Esophagus (tissue), 2 donors: Measurements from ENCODE around the gene KRTAP10-11. TPM values are rescaled to one million over a fixed set of nuclear protein-coding genes. Genes with fewer than 3 reads are reported as not detected.
"Not testable (repeated sequence)": the region's sequence is repeated elsewhere in the genome, so short reads cannot be mapped to it uniquely, and the experiment has no call there.

Source experiments
- H3K27ac ChIP-seq, 2 donors: one replicate each; pipeline ENCODE4 v1.5.1; 2013; ENCODE audit warnings: low read depth in 2 of 2, mild to moderate bottlenecking in 2 of 2, inconsistent platforms in 1 of 2, low read length in 1 of 2, moderate library complexity in 1 of 2
- H3K27me3 ChIP-seq, 2 donors: one replicate each; pipeline ENCODE4 v1.6.1; 2013; ENCODE audit warnings: low read length in 2 of 2, control low read depth in 1 of 2, mild to moderate bottlenecking in 1 of 2; ENCODE audit not compliant: insufficient read depth in 2 of 2, control insufficient read depth in 1 of 2
- H3K36me3 ChIP-seq, 2 donors: one replicate each; pipeline ENCODE4 v1.6.1; 2013; ENCODE audit warnings: low read length in 1 of 2; ENCODE audit not compliant: control insufficient read depth in 2 of 2, insufficient read depth in 2 of 2
- H3K4me1 ChIP-seq, 2 donors: one replicate each; pipeline ENCODE4 v1.6.1; 2013; ENCODE audit warnings: low read length in 1 of 2; ENCODE audit not compliant: control insufficient read depth in 2 of 2, insufficient read depth in 2 of 2
- H3K4me3 ChIP-seq, 2 donors: one replicate each; pipeline ENCODE4 v1.5.1; 2013; ENCODE audit warnings: low read length in 2 of 2, mild to moderate bottlenecking in 2 of 2, low read depth in 1 of 2, moderate library complexity in 1 of 2
- H3K9me3 ChIP-seq, 2 donors: one replicate each; pipeline ENCODE4 v1.6.1; 2013; ENCODE audit warnings: mild to moderate bottlenecking in 2 of 2, low read depth in 1 of 2, low read length in 1 of 2, moderate library complexity in 1 of 2; ENCODE audit not compliant: control insufficient read depth in 2 of 2, insufficient read depth in 1 of 2
- WGBS, 2 donors: extraction: QIAGEN DNeasy Blood & Tissue Kit; methylation state at CpG; one replicate each; pipeline ENCODE4 v1.1.7; 2013; 5-methylcytosine and 5-hydroxymethylcytosine counted together
- polyA plus RNA-seq, 2 donors: library from polyadenylated mRNA; stranded (reverse); fragments of 200-250 nt; gene quantifications; one replicate each; pipeline ENCODE4 v1.2.3, GENCODE V29; 2013
- donor health status: healthy with polysubstance abuse.
- donor health status: Bipolar disorder and iron deficiency.

KRTAP10-11 gene, protein sequence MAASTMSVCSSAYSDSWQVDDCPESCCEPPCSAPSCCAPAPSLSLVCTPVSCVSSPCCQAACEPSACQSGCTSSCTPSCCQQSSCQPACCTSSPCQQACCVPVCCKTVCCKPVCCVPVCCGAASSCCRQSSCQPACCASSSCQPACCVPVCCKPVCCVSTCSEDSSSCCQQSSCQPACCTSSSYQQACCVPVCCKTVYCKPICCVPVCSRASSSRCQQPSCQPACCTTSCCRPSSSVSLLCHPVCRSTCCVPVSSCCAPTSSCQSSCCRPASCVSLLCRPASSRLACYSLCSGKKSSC
- polyA plus RNA-seq, result not detected

- not testable (repeated sequence) for H3K4me3 ChIP-seq, H3K9me3 ChIP-seq, H3K36me3 ChIP-seq, H3K27ac ChIP-seq, H3K4me1 ChIP-seq, H3K27me3 ChIP-seq
- 67 to 73% methylated on average over 21 of the region's 21 CpGs for WGBS, 2 donors
Observed at GRCh38 chr21:44646366-44647221, at the start of gene KRTAP10-11. Gene KRTAP10-11 (plus strand): TSS chr21:44646414. CDS start chr21:44646459, 45 bp downstream.

- H3K4me1 ChIP-seq, result peaks cover 0 to 2% of the 10 kb centered on the region in 2 donors
- H3K4me3 ChIP-seq, result no peak overlapping the region
- H3K27ac ChIP-seq, result no peak overlapping the region
- H3K36me3 ChIP-seq, result no peaks in the 10 kb centered on the region
- 68 to 69% methylated on average over 11 of the region's 11 CpGs for WGBS, 2 donors
- H3K27me3 ChIP-seq, result no peaks in the 10 kb centered on the region
- H3K9me3 ChIP-seq, result no peaks in the 10 kb centered on the region
Observed at GRCh38 chr21:44598061-44598460, 48.2 kb upstream of the KRTAP10-11 start.

- H3K27me3 ChIP-seq, result no peaks in the 10 kb centered on the region
- H3K4me1 ChIP-seq, result peaks cover 0 to 2% of the 10 kb centered on the region in 2 donors
- H3K36me3 ChIP-seq, result no peaks in the 10 kb centered on the region
- WGBS, 2 donors, result 86% methylated on average over 8 of the region's 8 CpGs
- no peak overlapping the region for H3K27ac ChIP-seq
- no peaks in the 10 kb centered on the region for H3K9me3 ChIP-seq
- no peak overlapping the region for H3K4me3 ChIP-seq
Observed at GRCh38 chr21:44599264-44600029, 46.8 kb upstream of the KRTAP10-11 start.

DNA sequence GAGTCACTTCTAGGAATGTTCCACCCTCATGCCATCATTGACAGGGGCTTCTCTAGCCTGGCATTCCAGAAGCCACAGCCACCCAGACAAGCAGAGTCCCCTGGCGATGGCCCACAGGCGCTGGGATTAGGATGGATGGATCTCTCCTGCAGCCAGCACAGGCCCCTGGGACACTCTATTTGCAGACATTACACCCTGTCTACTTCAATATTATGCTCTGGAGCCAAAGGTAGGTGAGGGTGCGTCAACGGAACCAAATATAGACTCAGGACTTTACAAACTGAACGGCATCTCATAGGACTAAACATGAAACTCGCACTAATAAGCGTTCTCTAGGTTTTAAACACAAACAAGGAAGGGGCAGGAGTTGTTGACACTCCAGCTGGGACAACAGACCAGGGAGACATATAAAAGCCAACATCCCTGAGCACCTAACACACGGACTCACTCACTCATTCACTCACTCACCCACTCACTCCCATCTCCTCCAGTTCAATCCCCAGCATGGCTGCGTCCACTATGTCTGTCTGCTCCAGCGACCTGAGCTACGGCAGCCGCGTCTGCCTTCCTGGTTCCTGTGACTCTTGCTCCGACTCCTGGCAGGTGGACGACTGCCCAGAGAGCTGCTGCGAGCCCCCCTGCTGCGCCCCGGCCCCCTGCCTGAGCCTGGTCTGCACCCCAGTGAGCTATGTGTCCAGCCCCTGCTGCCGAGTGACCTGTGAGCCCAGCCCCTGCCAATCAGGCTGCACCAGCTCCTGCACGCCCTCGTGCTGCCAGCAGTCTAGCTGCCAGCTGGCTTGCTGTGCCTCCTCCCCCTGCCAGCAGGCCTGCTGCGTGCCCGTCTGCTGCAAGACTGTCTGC, 45.9 kb upstream of the KRTAP10-11 start, which contains the start of gene KRTAP10-7:
Gene KRTAP10-7, plus strand, starts transcription at position 480 of the 861 bp plus-strand sequence. Its CDS starts 25 bp downstream, at position 505.
- 65 to 67% methylated on average over 21 to 23 of the region's 23 CpGs for WGBS, 2 donors
- H3K27ac ChIP-seq, H3K27me3 ChIP-seq: not testable (repeated sequence)

DNA sequence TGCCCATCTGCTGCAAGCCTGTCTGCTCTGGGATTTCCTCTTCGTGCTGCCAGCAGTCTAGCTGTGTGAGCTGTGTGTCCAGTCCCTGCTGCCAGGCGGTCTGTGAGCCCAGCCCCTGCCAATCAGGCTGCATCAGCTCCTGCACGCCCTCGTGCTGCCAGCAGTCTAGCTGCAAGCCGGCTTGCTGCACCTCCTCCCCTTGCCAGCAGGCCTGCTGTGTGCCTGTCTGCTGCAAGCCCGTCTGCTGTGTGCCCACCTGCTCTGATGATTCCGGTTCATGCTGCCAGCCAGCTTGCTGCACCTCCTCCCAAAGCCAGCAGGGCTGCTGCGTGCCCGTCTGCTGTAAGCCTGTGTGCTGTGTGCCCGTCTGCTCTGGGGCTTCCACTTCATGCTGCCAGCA, 45.1 kb upstream of the KRTAP10-11 start:
- H3K27ac ChIP-seq, H3K36me3 ChIP-seq, H3K27me3 ChIP-seq, H3K9me3 ChIP-seq, H3K4me1 ChIP-seq, H3K4me3 ChIP-seq: not testable (repeated sequence)
- WGBS, 2 donors, result 50 to 59% methylated on average over 10 of the region's 10 CpGs

More for the DNA sequence above, 45.9 kb upstream of the KRTAP10-11 start, which contains the start of gene KRTAP10-7:
- H3K9me3 ChIP-seq, H3K36me3 ChIP-seq, H3K4me3 ChIP-seq, H3K4me1 ChIP-seq: not testable (repeated sequence)

DNA sequence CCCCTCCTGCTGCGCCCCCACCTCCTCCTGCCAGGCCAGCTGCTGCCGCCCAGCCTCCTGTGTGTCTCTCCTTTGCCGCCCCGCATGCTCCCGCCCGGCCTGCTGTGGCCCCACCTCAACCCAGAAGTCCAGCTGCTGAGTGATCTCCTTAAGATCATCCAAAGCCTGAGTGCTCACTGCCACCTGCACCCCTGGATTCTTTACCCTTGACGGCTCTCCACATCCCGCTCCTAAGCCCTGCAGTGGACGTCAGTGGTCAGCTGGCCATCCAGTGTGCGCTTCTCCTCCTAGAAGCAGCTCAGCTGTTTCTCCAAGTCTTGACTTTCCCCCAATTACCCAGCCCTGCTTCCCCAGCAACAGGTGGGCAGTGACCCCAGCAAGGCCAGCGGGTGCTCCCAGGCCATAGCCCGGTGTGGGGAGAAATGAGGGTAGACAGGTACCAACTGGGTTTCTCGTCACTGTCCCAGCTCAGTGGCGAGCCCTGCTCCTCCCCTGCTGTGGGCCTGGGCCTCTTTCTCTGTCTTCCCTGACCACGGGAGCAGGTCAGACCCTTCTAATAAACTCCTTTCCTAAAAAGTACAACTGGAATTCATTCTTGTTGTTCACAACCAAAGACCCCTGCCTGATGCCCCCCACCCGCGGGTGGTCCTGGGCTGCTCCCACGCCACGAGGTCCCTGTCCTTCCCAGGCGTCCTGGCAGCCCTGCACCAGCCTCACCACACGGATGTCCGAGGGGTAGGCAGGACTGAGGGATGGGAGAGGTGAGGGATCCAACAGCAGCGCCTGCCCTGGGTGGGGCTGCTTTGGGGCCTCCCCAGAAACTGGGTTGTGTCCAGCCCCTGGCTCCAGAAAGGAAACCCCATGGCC, 44.4 kb upstream of the KRTAP10-11 start:
- Histone ChIP-seq H3K27me3 (no peaks in the 10 kb centered on the region), H3K27ac (no peak overlapping the region), H3K4me3 (no peak overlapping the region), H3K36me3 (no peaks in the 10 kb centered on the region), H3K4me1 (peaks cover 0 to 2% of the 10 kb centered on the region in 2 donors), H3K9me3 (no peaks in the 10 kb centered on the region)
- WGBS, 2 donors, result 70 to 82% methylated on average over 23 of the region's 23 CpGs

DNA sequence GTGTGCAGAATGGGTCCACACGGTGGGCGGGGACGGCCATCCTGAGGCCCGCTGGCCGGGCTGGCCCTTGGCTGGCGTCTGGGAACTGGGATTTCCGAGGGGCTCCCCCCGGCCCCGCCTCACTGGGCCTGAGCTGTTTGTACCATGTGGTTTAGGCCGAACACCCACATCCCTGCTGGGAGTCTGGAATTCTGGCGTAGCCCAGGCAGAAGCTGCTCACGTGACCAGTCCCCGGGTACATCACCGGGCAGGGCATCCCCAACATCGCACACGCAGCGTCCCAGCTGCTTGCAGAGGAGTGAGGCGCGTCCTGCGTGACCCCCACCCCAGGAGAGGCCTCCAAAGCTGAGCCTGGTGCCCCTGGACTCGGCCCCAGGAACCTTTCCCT, 43.8 kb upstream of the KRTAP10-11 start:
- H3K27me3 ChIP-seq, result no peaks in the 10 kb centered on the region
- H3K27ac ChIP-seq, result no peak overlapping the region
- WGBS, 2 donors, result 71 to 78% methylated on average over 20 to 21 of the region's 21 CpGs
- no peaks in the 10 kb centered on the region for H3K9me3 ChIP-seq
- no peak overlapping the region for H3K4me3 ChIP-seq
- peaks cover 0 to 2% of the 10 kb centered on the region in 2 donors for H3K4me1 ChIP-seq
- H3K36me3 ChIP-seq, result no peaks in the 10 kb centered on the region

GRCh38 chr21:44603109-44603875, 42.9 kb upstream of the KRTAP10-11 start:
- Histone ChIP-seq H3K4me1 (peaks cover 0 to 2% of the 10 kb centered on the region in 2 donors), H3K27ac (no peak overlapping the region), H3K9me3 (no peaks in the 10 kb centered on the region), H3K36me3 (no peaks in the 10 kb centered on the region), H3K4me3 (no peak overlapping the region), H3K27me3 (no peaks in the 10 kb centered on the region)
- 53 to 55% methylated on average over 17 of the region's 17 CpGs for WGBS, 2 donors
